Measurements from ENCODE around the gene GABARAP. TPM values are rescaled to one million over a fixed set of nuclear protein-coding genes. Genes with fewer than 3 reads are reported as not detected.

GABARAP gene
- total and polyA plus RNA-seq, 10 of the 15 experiments (the other 5 are each of a cell fraction or from before 2014, with no cell fraction given): 134 to 613 (median 285) TPM

DNA sequence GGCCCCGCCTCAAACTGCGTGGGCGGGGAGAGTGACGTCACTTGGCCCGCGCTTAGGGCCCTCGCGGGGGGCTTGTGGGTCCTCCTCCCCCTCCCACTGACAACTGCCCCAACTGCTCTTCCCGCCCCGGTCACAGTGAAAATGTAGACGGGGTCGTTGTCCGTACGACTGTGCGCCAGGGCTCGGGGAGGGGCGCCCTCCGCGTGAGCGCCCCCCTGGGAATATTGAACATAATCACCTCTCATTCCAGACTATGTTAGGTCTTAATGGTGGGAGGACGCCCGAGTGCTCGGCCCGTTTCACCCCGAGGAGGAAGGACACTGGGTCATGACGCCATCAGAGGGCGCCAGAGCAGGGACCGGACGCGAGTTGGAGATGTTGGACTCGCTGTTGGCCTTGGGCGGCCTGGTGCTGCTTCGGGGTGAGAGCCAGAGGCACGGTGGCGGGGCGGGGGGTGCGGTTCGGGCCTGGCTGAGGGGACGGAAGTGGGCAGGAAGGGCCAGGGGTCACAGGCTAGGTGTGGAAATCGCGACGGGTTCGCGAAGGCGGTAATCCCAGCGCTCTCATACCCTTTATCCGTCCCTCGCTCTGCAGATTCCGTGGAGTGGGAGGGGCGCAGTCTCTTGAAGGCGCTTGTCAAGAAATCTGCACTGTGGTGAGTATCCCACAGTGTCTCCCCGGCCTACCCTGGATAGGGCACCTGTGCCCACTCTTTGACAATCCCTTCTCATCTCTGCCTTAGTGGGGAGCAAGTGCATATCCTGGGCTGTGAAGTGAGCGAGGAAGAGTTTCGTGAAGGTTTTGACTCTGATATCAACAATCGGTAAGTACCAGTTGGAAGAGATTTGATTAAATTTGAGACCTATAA is 10.2 kb upstream of the GABARAP start, which contains the start of gene ELP5 (continued):
- TF ChIP-seq BHLHE40 (IDR thresholded peaks at IDR 0.05; ENCODE audit: borderline replicate concordance in 1 of 2, low read depth in 2 of 2, low read length in 1 of 2) (peak in 1 of 2 experiments; percentile 76; a peak in 2 of 4 replicates), POLR2AphosphoS2 (IDR thresholded peaks at IDR 0.05; ENCODE audit: low read depth, low read length) (peak; percentile 87), TAF1 (IDR thresholded peaks at IDR 0.05; ENCODE audit: borderline replicate concordance, low read depth, low read length) (peak; percentile 81), NR2F1 (conservative IDR thresholded peaks at IDR 0.05) (peak; percentile 85), DPF2 (IDR thresholded peaks at IDR 0.05) (peak; percentile 78), SIN3A (IDR thresholded peaks at IDR 0.05; ENCODE audit: low read depth, low read length) (peak; percentile 86; the same call in 1 of the 2 replicates), LARP7 (IDR thresholded peaks at IDR 0.05) (peak; percentile 88; the same call in 1 of the 2 replicates), HDGF (IDR thresholded peaks at IDR 0.05) (peak; percentile 74; the same call in 1 of the 2 replicates), TCF3 (IDR thresholded peaks at IDR 0.05; ENCODE audit: borderline replicate concordance, insufficient read depth, low read depth, low read length) (0 out of 2 replicates have a peak, but pooled peaks have one; percentile 8), RB1 (IDR thresholded peaks at IDR 0.05; ENCODE audit: borderline replicate concordance) (peak; percentile 92; the same call in 1 of the 2 replicates), SUZ12 (IDR thresholded peaks at IDR 0.05; ENCODE audit: unreplicated experiment) (no peak), PRDM15 (CRISPR knock-in tag; IDR thresholded peaks at IDR 0.05) (no peak), NFIC (IDR thresholded peaks at IDR 0.05; ENCODE audit: low read depth, low read length) (no peak), CREB1 (IDR thresholded peaks at IDR 0.05; ENCODE audit: low read depth) (peak; percentile 97), MYC (IDR thresholded peaks at IDR 0.05; ENCODE audit: insufficient read depth, insufficient read length, insufficient replicate concordance, low read length, severe bottlenecking) (peak; percentile 28), NR2C1 (IDR thresholded peaks at IDR 0.05) (peak; percentile 62; the same call in 1 of the 2 replicates), YBX1 (IDR thresholded peaks at IDR 0.05) (no peak), HDAC6 (IDR thresholded peaks at IDR 0.05; ENCODE audit: unreplicated experiment) (no peak)
- TF ChIP-seq, protein P1, sequence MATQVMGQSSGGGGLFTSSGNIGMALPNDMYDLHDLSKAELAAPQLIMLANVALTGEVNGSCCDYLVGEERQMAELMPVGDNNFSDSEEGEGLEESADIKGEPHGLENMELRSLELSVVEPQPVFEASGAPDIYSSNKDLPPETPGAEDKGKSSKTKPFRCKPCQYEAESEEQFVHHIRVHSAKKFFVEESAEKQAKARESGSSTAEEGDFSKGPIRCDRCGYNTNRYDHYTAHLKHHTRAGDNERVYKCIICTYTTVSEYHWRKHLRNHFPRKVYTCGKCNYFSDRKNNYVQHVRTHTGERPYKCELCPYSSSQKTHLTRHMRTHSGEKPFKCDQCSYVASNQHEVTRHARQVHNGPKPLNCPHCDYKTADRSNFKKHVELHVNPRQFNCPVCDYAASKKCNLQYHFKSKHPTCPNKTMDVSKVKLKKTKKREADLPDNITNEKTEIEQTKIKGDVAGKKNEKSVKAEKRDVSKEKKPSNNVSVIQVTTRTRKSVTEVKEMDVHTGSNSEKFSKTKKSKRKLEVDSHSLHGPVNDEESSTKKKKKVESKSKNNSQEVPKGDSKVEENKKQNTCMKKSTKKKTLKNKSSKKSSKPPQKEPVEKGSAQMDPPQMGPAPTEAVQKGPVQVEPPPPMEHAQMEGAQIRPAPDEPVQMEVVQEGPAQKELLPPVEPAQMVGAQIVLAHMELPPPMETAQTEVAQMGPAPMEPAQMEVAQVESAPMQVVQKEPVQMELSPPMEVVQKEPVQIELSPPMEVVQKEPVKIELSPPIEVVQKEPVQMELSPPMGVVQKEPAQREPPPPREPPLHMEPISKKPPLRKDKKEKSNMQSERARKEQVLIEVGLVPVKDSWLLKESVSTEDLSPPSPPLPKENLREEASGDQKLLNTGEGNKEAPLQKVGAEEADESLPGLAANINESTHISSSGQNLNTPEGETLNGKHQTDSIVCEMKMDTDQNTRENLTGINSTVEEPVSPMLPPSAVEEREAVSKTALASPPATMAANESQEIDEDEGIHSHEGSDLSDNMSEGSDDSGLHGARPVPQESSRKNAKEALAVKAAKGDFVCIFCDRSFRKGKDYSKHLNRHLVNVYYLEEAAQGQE (IDR thresholded peaks at IDR 0.05; ENCODE audit: low read depth, low read length): no peak
- TF ChIP-seq, protein P2, sequence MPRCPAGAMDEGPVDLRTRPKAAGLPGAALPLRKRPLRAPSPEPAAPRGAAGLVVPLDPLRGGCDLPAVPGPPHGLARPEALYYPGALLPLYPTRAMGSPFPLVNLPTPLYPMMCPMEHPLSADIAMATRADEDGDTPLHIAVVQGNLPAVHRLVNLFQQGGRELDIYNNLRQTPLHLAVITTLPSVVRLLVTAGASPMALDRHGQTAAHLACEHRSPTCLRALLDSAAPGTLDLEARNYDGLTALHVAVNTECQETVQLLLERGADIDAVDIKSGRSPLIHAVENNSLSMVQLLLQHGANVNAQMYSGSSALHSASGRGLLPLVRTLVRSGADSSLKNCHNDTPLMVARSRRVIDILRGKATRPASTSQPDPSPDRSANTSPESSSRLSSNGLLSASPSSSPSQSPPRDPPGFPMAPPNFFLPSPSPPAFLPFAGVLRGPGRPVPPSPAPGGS (IDR thresholded peaks at IDR 0.05; ENCODE audit: borderline replicate concordance, insufficient read depth, low read depth, low read length, poor library complexity, severe bottlenecking): no peak

Data from GM12878 (cell line).